Neuronal stem cell (in vitro differentiated cells): ENCODE measurements around the gene RDH14.

Experiments
- DNase-seq: peaks from one replicate; pipeline ENCODE4 v3.0.0-alpha.2; 2013; ENCODE audit warnings: low spot score
- H2AFZ ChIP-seq: one replicate; pipeline ENCODE4 v1.6.1; 2013; ENCODE audit warnings: mild to moderate bottlenecking, low read length, inconsistent platforms
- H2AK5ac ChIP-seq: 2 replicates; pipeline ENCODE4 v1.6.1; 2013; ENCODE audit warnings: low read depth, mild to moderate bottlenecking, inconsistent platforms, low read length, moderate library complexity, mixed read lengths
- H2BK120ac ChIP-seq: 2 replicates; pipeline ENCODE4 v1.6.1; 2013; ENCODE audit warnings: low read depth, mild to moderate bottlenecking, inconsistent platforms, low read length, moderate library complexity, mixed read lengths
- H2BK12ac ChIP-seq: one replicate; pipeline ENCODE4 v1.6.1; 2013; ENCODE audit warnings: low read length, inconsistent platforms
- H2BK15ac ChIP-seq: 2 replicates; pipeline ENCODE4 v1.6.1; 2013; ENCODE audit warnings: mild to moderate bottlenecking, low read length, inconsistent platforms, mixed read lengths
- H2BK5ac ChIP-seq: one replicate; pipeline ENCODE4 v1.6.1; 2013; ENCODE audit warnings: inconsistent platforms, mild to moderate bottlenecking, low read length, moderate library complexity
- H3K14ac ChIP-seq: one replicate; pipeline ENCODE4 v1.6.1; 2013; ENCODE audit warnings: low read length, inconsistent platforms
- H3K18ac ChIP-seq: 2 replicates; pipeline ENCODE4 v1.6.1; 2013; ENCODE audit warnings: low read length, inconsistent platforms
- H3K23ac ChIP-seq: 2 replicates; pipeline ENCODE4 v1.6.1; 2013; ENCODE audit warnings: low read depth, mild to moderate bottlenecking, mixed read lengths, low read length, inconsistent platforms; ENCODE audit not compliant: poor library complexity
- H3K27ac ChIP-seq: replicated peaks from 3 replicates; pipeline ENCODE4 v1.5.1; 2013; ENCODE audit warnings: low read length, inconsistent platforms
- H3K27me3 ChIP-seq, 3 experiments: 2 replicates each; pipeline ENCODE4 v1.6.1; 2013; ENCODE audit warnings: low read length in 3 of 3, mild to moderate bottlenecking in 2 of 3, inconsistent platforms in 1 of 3, low read depth in 1 of 3, mixed read lengths in 1 of 3, moderate library complexity in 1 of 3; ENCODE audit not compliant: control insufficient read depth in 3 of 3, insufficient read depth in 3 of 3
- H3K36me3 ChIP-seq, 2 donors: replicated peaks in 1 of 2; 2 replicates each; pipeline ENCODE4 v1.6.1; 2013; ENCODE audit warnings: low read length in 2 of 2; ENCODE audit not compliant: control insufficient read depth in 2 of 2, insufficient read depth in 2 of 2
- H3K4ac ChIP-seq: 2 replicates; pipeline ENCODE4 v1.6.1; 2013; ENCODE audit warnings: inconsistent platforms, mild to moderate bottlenecking, low read length, moderate library complexity
- H3K4me1 ChIP-seq, 2 donors: 1 replicate in 1 of 2; 2 replicates in 1 of 2; pipeline ENCODE4 v1.6.1; 2013; ENCODE audit warnings: low read length in 2 of 2, low read depth in 1 of 2; ENCODE audit not compliant: control insufficient read depth in 2 of 2, insufficient read depth in 1 of 2
- H3K4me2 ChIP-seq: one replicate; pipeline ENCODE4 v1.6.1; 2013; ENCODE audit warnings: mild to moderate bottlenecking, low read length, inconsistent platforms; ENCODE audit not compliant: insufficient read depth, poor library complexity, severe bottlenecking
- H3K4me3 ChIP-seq, 2 donors: 2 replicates each; pipeline ENCODE4 v1.5.1; 2013; ENCODE audit warnings: low read length in 2 of 2, mild to moderate bottlenecking in 2 of 2, inconsistent platforms in 1 of 2, moderate library complexity in 1 of 2
- H3K79me1 ChIP-seq: one replicate; pipeline ENCODE4 v1.6.1; 2013; ENCODE audit warnings: low read depth, mild to moderate bottlenecking, inconsistent platforms, low read length, moderate library complexity
- H3K9ac ChIP-seq: one replicate; pipeline ENCODE4 v1.6.1; 2013; ENCODE audit warnings: mild to moderate bottlenecking, low read depth, low read length, inconsistent platforms; ENCODE audit not compliant: poor library complexity
- H3K9me3 ChIP-seq, 2 donors: replicated peaks in 1 of 2; 2 replicates each; pipeline versions ENCODE3 to v1.6.1; 2013; ENCODE audit warnings: low read length in 2 of 2, mild to moderate bottlenecking in 2 of 2, inconsistent platforms in 1 of 2, low read depth in 1 of 2, mixed read lengths in 1 of 2, moderate library complexity in 1 of 2; ENCODE audit not compliant: control insufficient read depth in 2 of 2, insufficient read depth in 1 of 2
- H4K8ac ChIP-seq: one replicate; pipeline ENCODE4 v1.6.1; 2013; ENCODE audit warnings: low read depth, mild to moderate bottlenecking, inconsistent platforms, low read length, moderate library complexity
- H4K91ac ChIP-seq: one replicate; pipeline ENCODE4 v1.6.1; 2013; ENCODE audit warnings: low read length, low read depth, mild to moderate bottlenecking, inconsistent platforms; ENCODE audit not compliant: poor library complexity
- WGBS, 2 donors: extraction: QIAGEN DNeasy Blood & Tissue Kit; methylation state at CpG; one replicate each; pipeline ENCODE4 v1.1.7; 2013; ENCODE audit warnings: missing lambda C conversion rate in 2 of 2, mixed read lengths in 1 of 2; ENCODE audit not compliant: insufficient read length in 2 of 2, insufficient replicate concordance in 1 of 2; ENCODE audit errors: extremely low coverage in 2 of 2; 5-methylcytosine and 5-hydroxymethylcytosine counted together

The RDH14 gene

DNA sequence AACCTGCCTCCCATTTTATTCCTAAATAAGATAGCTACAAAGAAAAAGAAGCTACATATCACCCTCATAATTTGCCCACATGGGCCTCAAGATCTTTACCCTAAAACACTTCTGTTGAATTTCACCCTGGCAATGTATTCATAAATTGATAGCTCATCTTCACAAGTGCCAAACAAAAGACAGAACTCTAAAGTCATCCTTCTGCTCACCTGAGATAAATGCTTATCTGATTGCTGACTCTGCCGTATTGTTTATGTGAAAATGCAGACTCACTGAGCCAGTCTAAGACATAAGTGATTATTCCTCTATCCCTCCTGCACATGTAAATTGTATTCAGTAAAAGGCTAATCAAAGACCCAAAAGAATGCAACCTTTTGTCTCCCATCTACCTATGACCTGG lies 2.0 kb downstream of the RDH14 start:
- no peaks in the 10 kb centered on the region for H3K9me3 ChIP-seq
- no peak overlapping the region for H2BK5ac ChIP-seq
- H3K27me3 ChIP-seq = no peaks in the 10 kb centered on the region

DNA sequence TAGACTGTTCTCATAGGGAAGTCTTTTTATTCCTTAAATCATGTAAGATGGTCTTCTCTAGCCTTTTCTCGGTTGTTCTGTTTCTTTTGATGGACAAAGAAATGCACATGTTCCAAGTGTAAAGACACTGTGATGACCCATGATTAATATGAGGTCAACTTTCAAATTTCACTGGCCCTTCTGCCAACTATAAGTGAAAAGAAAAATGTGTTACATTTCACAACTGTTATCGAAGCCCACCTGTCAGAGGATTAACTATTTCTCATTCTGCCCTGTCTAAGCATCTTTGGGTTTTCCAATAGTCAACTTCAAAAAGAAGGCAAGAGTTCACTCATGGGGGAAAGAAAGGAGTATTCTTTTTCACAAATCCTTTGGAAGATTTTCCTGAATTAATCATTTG lies 3.3 kb downstream of the RDH14 start:
- H3K4me1 ChIP-seq = peaks cover 2 to 4% of the 10 kb centered on the region in 2 donors
- H2AFZ ChIP-seq = no peak overlapping the region
- no peak overlapping the region for H3K4me3 ChIP-seq
- no peak overlapping the region for H3K4me2 ChIP-seq
- no peaks in the 10 kb centered on the region for H3K9me3 ChIP-seq
- no peak overlapping the region for H3K27ac ChIP-seq
- H4K8ac ChIP-seq = no peak overlapping the region
- H3K23ac ChIP-seq = no peak overlapping the region
- H2BK5ac ChIP-seq = no peak overlapping the region
- no peak overlapping the region for H4K91ac ChIP-seq
- no peak overlapping the region for H2AK5ac ChIP-seq
- no peak overlapping the region for H2BK120ac ChIP-seq
- H3K27me3 ChIP-seq = no peaks in the 10 kb centered on the region
- no CpG with 5 or more reads among the region's 2 CpGs for WGBS, 2 donors
- H3K9ac ChIP-seq = no peak overlapping the region
- DNase-seq = no peak
- H3K36me3 ChIP-seq = peaks cover 3 to 48% of the 10 kb centered on the region in 2 donors
- H2BK15ac ChIP-seq = no peak overlapping the region
- no peak overlapping the region for H3K18ac ChIP-seq
- H2BK12ac ChIP-seq = no peak overlapping the region
- no peaks in the 10 kb centered on the region for H3K79me1 ChIP-seq
- H3K14ac ChIP-seq = no peak overlapping the region
- H3K4ac ChIP-seq = no peak overlapping the region

More for the DNA sequence above, 2.0 kb downstream of the RDH14 start:
- Histone ChIP-seq H2BK15ac (no peak overlapping the region), H3K36me3 (peaks cover 3 to 47% of the 10 kb centered on the region in 2 donors), H3K4me3 (no peak overlapping the region), H3K4ac (no peak overlapping the region), H3K14ac (no peak overlapping the region), H3K23ac (no peak overlapping the region), H2BK12ac (no peak overlapping the region), H3K9ac (no peak overlapping the region), H4K8ac (no peak overlapping the region), H3K27ac (no peak overlapping the region), H2AK5ac (no peak overlapping the region), H3K79me1 (no peaks in the 10 kb centered on the region), H3K4me2 (no peak overlapping the region), H2BK120ac (no peak overlapping the region), H3K4me1 (peaks cover 2 to 4% of the 10 kb centered on the region in 2 donors), H3K18ac (no peak overlapping the region), H4K91ac (no peak overlapping the region), H2AFZ (no peak overlapping the region)
- no peak for DNase-seq
- WGBS, 2 donors = no CpG with 5 or more reads among the region's 1 CpG

DNA sequence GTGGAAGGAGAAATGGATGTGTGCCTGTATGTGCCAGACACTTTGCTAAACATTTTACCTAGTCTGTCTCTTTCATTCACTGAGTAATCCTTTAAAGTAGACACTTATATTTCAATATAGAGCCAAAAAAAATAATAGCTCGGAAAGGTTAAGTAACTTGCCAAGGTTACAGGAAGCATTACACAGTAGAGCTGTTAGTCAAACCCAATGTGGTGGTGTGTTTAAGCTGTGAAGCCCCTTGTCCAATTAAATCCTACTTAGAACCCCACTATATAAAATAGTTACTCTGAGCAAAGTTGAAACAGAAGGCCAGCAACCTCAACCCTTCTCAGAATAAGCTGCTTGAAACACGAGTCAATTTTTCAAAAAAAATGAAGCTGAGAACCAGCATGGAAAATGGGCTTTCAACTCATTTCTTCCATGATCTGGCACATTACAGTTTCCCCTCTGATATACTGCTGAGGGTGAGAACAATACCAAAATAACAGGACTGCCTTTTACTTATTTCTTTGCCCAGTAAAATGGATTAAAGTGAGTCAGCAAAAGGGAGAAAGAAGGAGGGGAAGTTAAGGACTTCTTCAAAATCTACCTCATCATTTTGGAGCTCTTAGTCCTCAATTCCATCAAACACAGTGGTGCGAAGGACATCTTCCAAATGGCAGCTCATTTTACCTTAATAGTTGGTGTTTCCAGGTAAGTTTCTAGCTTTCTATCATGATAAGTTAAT lies 7.9 kb downstream of the RDH14 start:
- Histone ChIP-seq H3K27me3 (no peaks in the 10 kb centered on the region), H3K4me2 (no peak overlapping the region), H2AK5ac (no peak overlapping the region), H4K8ac (no peak overlapping the region), H4K91ac (no peak overlapping the region), H2BK120ac (no peak overlapping the region), H3K9ac (no peak overlapping the region), H3K18ac (no peak overlapping the region), H2BK5ac (no peak overlapping the region), H2BK15ac (no peak overlapping the region), H3K36me3 (peaks cover 3 to 41% of the 10 kb centered on the region in 2 donors), H3K4ac (no peak overlapping the region), H3K4me3 (no peak overlapping the region), H3K27ac (no peak overlapping the region), H2AFZ (no peak overlapping the region), H3K9me3 (no peaks in the 10 kb centered on the region), H3K4me1 (no peaks in the 10 kb centered on the region), H3K23ac (no peak overlapping the region), H3K79me1 (no peaks in the 10 kb centered on the region), H2BK12ac (no peak overlapping the region), H3K14ac (no peak overlapping the region)
- no peak for DNase-seq
- no CpG with 5 or more reads among the region's 3 CpGs for WGBS, 2 donors

DNA sequence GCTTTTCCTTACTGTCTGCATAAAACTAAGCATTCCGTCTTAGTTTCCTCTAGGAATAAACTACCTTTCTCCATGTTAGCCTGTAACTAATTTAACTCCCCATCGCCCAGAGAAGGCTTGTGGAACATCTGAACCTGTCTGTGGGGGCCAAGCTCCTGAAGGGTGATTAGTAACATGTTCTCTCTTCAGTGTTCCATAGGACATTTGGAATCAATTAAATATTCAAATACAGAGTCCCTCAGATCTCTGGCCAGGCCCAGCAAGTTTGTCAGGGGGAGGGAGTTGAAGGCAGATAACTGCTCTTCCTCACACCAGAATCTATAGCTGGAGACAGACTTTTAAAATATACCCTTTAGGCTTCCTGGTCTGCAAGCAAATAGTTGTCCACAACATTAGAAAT lies 8.8 kb downstream of the RDH14 start:
- Histone ChIP-seq H2AFZ (no peak overlapping the region), H3K23ac (no peak overlapping the region), H3K79me1 (no peaks in the 10 kb centered on the region), H2AK5ac (no peak overlapping the region), H3K4me2 (no peak overlapping the region), H2BK5ac (no peak overlapping the region), H3K14ac (no peak overlapping the region), H4K91ac (no peak overlapping the region), H3K18ac (no peak overlapping the region), H3K36me3 (peaks cover 3 to 32% of the 10 kb centered on the region in 2 donors), H3K9me3 (no peaks in the 10 kb centered on the region), H4K8ac (no peak overlapping the region), H2BK12ac (no peak overlapping the region), H3K27ac (no peak overlapping the region), H3K4me3 (no peak overlapping the region), H3K4me1 (no peaks in the 10 kb centered on the region), H2BK15ac (no peak overlapping the region), H2BK120ac (no peak overlapping the region), H3K4ac (no peak overlapping the region), H3K27me3 (no peaks in the 10 kb centered on the region), H3K9ac (no peak overlapping the region)
- WGBS, 2 donors = no CpG with 5 or more reads among the region's 2 CpGs
- DNase-seq = no peak
